Thyroid gland (tissue), 4 donors: ENCODE results near the gene CPPED1.

Experiments used
- POLR2A ChIP-seq, 2 donors: fragments of 450-650 bp; IDR thresholded peaks; one replicate each; pipeline ENCODE4 v1.6.1; 2017; ENCODE audit warnings: antibody characterized with exemption in 2 of 2, mild to moderate bottlenecking in 2 of 2, moderate library complexity in 1 of 2
- TF ChIP-seq, protein P1 (sequence below), 6 experiments: fragments of 200-600 bp in 3 of 6; fragments of 450-650 bp in 3 of 6; sonication (generic) in 3 of 6; IDR thresholded peaks; one replicate each; pipeline ENCODE4 v1.5.1; 2016 to 2019; ENCODE audit warnings: antibody characterized with exemption in 6 of 6, mild to moderate bottlenecking in 2 of 6, inconsistent platforms in 1 of 6, moderate library complexity in 1 of 6

DNA sequence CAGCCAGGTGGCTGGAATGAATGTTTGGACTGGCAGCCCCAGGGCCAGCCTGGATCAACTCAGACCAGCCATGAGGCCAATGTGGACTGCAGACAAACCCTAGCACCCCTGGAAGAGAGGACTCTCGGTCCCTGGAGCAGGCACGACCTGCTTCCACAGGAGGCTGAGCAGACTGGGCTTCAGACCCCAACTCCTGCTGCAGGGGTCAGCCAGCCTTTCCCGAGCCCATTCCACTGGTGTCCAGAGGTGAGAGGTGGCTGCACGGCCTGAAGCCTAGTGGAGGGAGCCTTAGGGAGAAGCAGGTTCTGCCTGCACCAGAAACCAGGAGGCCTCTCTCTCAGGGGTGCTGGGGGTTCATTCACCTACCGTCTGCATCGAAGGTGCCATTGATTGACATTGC lies 97.1 kb downstream of the CPPED1 start:
- TF ChIP-seq, protein P1, sequence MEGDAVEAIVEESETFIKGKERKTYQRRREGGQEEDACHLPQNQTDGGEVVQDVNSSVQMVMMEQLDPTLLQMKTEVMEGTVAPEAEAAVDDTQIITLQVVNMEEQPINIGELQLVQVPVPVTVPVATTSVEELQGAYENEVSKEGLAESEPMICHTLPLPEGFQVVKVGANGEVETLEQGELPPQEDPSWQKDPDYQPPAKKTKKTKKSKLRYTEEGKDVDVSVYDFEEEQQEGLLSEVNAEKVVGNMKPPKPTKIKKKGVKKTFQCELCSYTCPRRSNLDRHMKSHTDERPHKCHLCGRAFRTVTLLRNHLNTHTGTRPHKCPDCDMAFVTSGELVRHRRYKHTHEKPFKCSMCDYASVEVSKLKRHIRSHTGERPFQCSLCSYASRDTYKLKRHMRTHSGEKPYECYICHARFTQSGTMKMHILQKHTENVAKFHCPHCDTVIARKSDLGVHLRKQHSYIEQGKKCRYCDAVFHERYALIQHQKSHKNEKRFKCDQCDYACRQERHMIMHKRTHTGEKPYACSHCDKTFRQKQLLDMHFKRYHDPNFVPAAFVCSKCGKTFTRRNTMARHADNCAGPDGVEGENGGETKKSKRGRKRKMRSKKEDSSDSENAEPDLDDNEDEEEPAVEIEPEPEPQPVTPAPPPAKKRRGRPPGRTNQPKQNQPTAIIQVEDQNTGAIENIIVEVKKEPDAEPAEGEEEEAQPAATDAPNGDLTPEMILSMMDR (IDR thresholded peaks at IDR 0.05): no peak
- no peak for TF ChIP-seq POLR2A (IDR thresholded peaks at IDR 0.05)
